K562 (cell line): ENCODE results near the gene MRPS5. TPM values are rescaled to one million over a fixed set of nuclear protein-coding genes. Genes with fewer than 3 reads are reported as not detected.

Source experiments
- ATAC-seq: fragments of 200-7000 bp; cut with Tn5 transposase; 3 replicates; pipeline ENCODE4 v1.9.1; 2020; ENCODE audit warnings: moderate library complexity
- BruUV-seq: library from RNA; stranded (reverse); fragments of 400-500 nt; replicated peaks from 2 replicates; lab custom pipeline; 2021; lab: Mats Ljungman, UMichigan
- CTCF ChIA-PET: fragments of 300-600 bp; formaldehyde crosslinking; extraction: SDS; loops from one replicate; lab custom pipeline; 2021; ENCODE audit warnings: low intra/inter-chr PET ratio; lab: Yijun Ruan, JAX
- POLR2A ChIA-PET: fragments of 300-600, 350-650 bp; sonication (Branson Sonifier 250); formaldehyde crosslinking; extraction: SDS; loops from one replicate; lab custom pipeline; 2021; ENCODE audit warnings: antibody characterized with exemption, inconsistent platforms; lab: Yijun Ruan, JAX
- DNase-seq, 4 experiments: peaks; one replicate each; pipeline versions ENCODE4 v3.0.0 to v3.0.0-alpha.2; 2011 to 2018; ENCODE audit warnings: low spot score in 3 of 4, mixed read lengths in 3 of 4; ENCODE audit errors: extremely low read depth in 1 of 4
- FAIRE-seq: peaks from 2 replicates; lab custom pipeline; 2011; peaks lifted over from hg19 to GRCh38; lab: Jason Lieb, UNC
- H2AFZ ChIP-seq: 2 replicates; pipeline ENCODE4 v1.6.0; 2011; ENCODE audit warnings: low read depth, low read length, control low read depth, inconsistent platforms
- H3K27ac ChIP-seq: fragments of 200-600 bp; 3 replicates; pipeline ENCODE4 v1.8.0; 2011; ENCODE audit warnings: low read depth, mild to moderate bottlenecking, control low read depth, inconsistent platforms, low read length, moderate library complexity, mixed read lengths; ENCODE audit errors: extremely low read depth
- H3K27me3 ChIP-seq, 2 experiments: fragments of 300-600 bp in 1 of 2; 2 replicates in 1 of 2; 3 replicates in 1 of 2; pipeline versions ENCODE4 v1.6.0 to v1.8.0; 2011; ENCODE audit warnings: inconsistent platforms in 2 of 2, low read length in 2 of 2, mild to moderate bottlenecking in 1 of 2, mixed read lengths in 1 of 2, moderate library complexity in 1 of 2; ENCODE audit not compliant: control insufficient read depth in 2 of 2, insufficient read depth in 2 of 2
- H3K36me3 ChIP-seq: fragments of 300-600 bp; 3 replicates; pipeline ENCODE4 v1.8.0; 2011; ENCODE audit warnings: mild to moderate bottlenecking, low read length, inconsistent platforms; ENCODE audit not compliant: control insufficient read depth, insufficient read depth
- H3K4me1 ChIP-seq, 2 experiments: fragments of 200-600 bp in 1 of 2; replicated peaks in 1 of 2; 2 replicates in 1 of 2; 3 replicates in 1 of 2; pipeline versions ENCODE4 v1.5.1 to v1.8.0; 2011; ENCODE audit warnings: inconsistent platforms in 2 of 2, low read length in 2 of 2, mild to moderate bottlenecking in 1 of 2, mixed read lengths in 1 of 2, moderate library complexity in 1 of 2; ENCODE audit not compliant: control insufficient read depth in 2 of 2, insufficient read depth in 2 of 2
- H3K4me2 ChIP-seq: 2 replicates; pipeline ENCODE4 v1.6.1; 2011; ENCODE audit warnings: low read length, control low read depth, inconsistent platforms, mixed read lengths; ENCODE audit not compliant: insufficient read depth
- H3K4me3 ChIP-seq: fragments of 200-600 bp; sonication (generic), shearing (Covaris generic); 2 replicates; pipeline ENCODE4 v1.5.1; 2016; ENCODE audit warnings: control low read depth, inconsistent platforms
- H3K79me2 ChIP-seq: fragments of 200-600 bp; 3 replicates; pipeline ENCODE4 v1.8.0; 2011; ENCODE audit warnings: low read length, inconsistent platforms; ENCODE audit not compliant: control insufficient read depth, insufficient read depth
- H3K9ac ChIP-seq, 2 experiments: 2 replicates each; pipeline versions ENCODE4 v1.6.0 to v1.6.1; 2011; ENCODE audit warnings: low read depth in 2 of 2, low read length in 2 of 2, control low read depth in 1 of 2, inconsistent platforms in 1 of 2, mild to moderate bottlenecking in 1 of 2, mixed read lengths in 1 of 2; ENCODE audit not compliant: insufficient read depth in 1 of 2
- H3K9me1 ChIP-seq: one replicate; pipeline ENCODE4 v1.6.0; 2011; ENCODE audit warnings: inconsistent platforms, mild to moderate bottlenecking, low read length, moderate library complexity; ENCODE audit not compliant: control insufficient read depth, insufficient read depth
- H3K9me3 ChIP-seq: replicated peaks from 2 replicates; pipeline ENCODE4 v1.5.1; 2011; ENCODE audit warnings: low read depth, low read length, inconsistent platforms; ENCODE audit not compliant: control insufficient read depth, insufficient read depth
- H4K20me1 ChIP-seq: replicated peaks from 2 replicates; pipeline ENCODE4 v1.6.1; 2011; ENCODE audit warnings: low read length, inconsistent platforms, mixed read lengths; ENCODE audit not compliant: control insufficient read depth, insufficient read depth
- BDP1 ChIP-seq: IDR thresholded peaks from 3 replicates; pipeline ENCODE4 v1.6.1; 2011; ENCODE audit not compliant: insufficient read length, insufficient read depth
- PHF21A ChIP-seq: fragments of 450-650 bp; IDR thresholded peaks from 2 replicates; pipeline ENCODE4 v1.6.1; 2017; ENCODE audit warnings: low read depth, borderline replicate concordance
- RNF2 ChIP-seq: sonication (generic); IDR thresholded peaks from 2 replicates; pipeline ENCODE4 v1.6.1; 2016
- SMAD1 ChIP-seq: fragments of 150-350 bp; IDR thresholded peaks from 2 replicates; pipeline ENCODE4 v1.6.1; 2014; ENCODE audit warnings: low read length, low read depth; ENCODE audit not compliant: partially characterized antibody
- WGBS: fragments of 100-300 bp; shearing (Covaris generic); methylation state at CpG from one replicate; pipeline ENCODE4 v1.1.6; 2016; ENCODE audit warnings: low coverage, mixed read lengths; ENCODE audit not compliant: insufficient coverage; ENCODE audit errors: missing lambda C conversion rate; 5-methylcytosine and 5-hydroxymethylcytosine counted together
- in situ Hi-C: fragments of 300-500 bp; cut with MboI; formaldehyde crosslinking; loops from 4 replicates; pipeline ENCODE4 v1.15.0; 2018; ENCODE audit warnings: inconsistent platforms, mixed read lengths
- intact Hi-C: fragments of 100-400 bp; cut with micrococcal nuclease; formaldehyde crosslinking; loops from 2 replicates; pipeline ENCODE4 v1.14.2; 2022
- polyA plus RNA-seq, 8 experiments: library from polyadenylated mRNA; depleted of rRNA in 4 of 8; stranded (reverse) in 5 of 8; unstranded in 3 of 8; fragments of >200 nt; fragmentation: Nextera tagmentation in 2 of 8; fragmentation: Illumina TruSeq in 1 of 8; extraction: Ambion mirVana in 2 of 8; extraction: Trizol in 1 of 8; gene quantifications; 2 replicates each; pipeline versions ENCODE4 v1.2.1 to v1.2.3, GENCODE V29; 2011 to 2014; ENCODE audit warnings: inconsistent platforms in 1 of 8, missing spikeins in 1 of 8
- total RNA-seq, 7 experiments: library from RNA; depleted of rRNA in 6 of 7; stranded (reverse); fragments of >200 nt in 6 of 7; fragmentation: Illumina TruSeq in 2 of 7; extraction: Trizol in 2 of 7; gene quantifications; 2 replicates each; pipeline versions ENCODE4 v1.2.1 to v1.2.3, GENCODE V29; 2011 to 2021; ENCODE audit warnings: low replicate concordance in 1 of 7
- TF ChIP-seq, protein P1 (sequence below): fragments of 450-650 bp; IDR thresholded peaks from 2 replicates; pipeline ENCODE4 v1.6.1; 2016; ENCODE audit warnings: mild to moderate bottlenecking, moderate library complexity

MRPS5 gene
- total and polyA plus RNA-seq, 9 of the 15 experiments (the other 6 are each of a cell fraction or from before 2014, with no cell fraction given) = 85.0 to 162 (median 118) TPM

DNA sequence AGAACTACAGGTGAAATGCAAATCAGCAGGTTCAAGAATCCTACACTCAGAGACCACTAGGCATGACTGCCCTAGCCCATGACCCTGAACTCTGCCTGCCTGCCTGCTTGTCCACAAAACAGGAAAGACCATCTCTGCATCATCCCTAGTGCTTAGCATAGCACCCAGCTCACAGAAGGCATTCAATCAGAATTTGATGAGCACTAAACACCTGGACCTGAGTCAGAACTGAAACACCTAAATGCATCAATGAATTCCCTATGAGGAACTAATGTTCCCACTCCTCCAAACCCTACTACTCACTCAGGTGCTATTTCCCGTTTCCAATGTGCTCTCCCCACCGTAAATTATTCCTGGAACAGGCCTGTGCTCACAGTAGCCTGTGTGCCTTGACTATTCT lies 21.7 kb downstream of the MRPS5 start:
- H3K9me3 ChIP-seq = no peaks in the 10 kb centered on the region; the same call in 1 of the 2 replicates
- no peak overlapping the region for H3K4me3 ChIP-seq
- no peak overlapping the region for H3K9ac ChIP-seq
- peaks cover 5% of the 10 kb centered on the region; the same call in 1 of the 3 replicates for H3K79me2 ChIP-seq
- no peak for DNase-seq
- WGBS = 100% methylated on average over 2 of the region's 2 CpGs
- no peaks in the 10 kb centered on the region for H4K20me1 ChIP-seq
- no peaks in the 10 kb centered on the region for H3K27me3 ChIP-seq
- intact Hi-C loops = no loop called here
- no peaks in the 10 kb centered on the region for H3K4me1 ChIP-seq
- no TSS peak for BruUV-seq
- H3K27ac ChIP-seq = no peak overlapping the region
- FAIRE-seq = no peak
- ATAC-seq = no peak
- POLR2A ChIA-PET = no interaction called here
- in situ Hi-C loops = no loop called here
- CTCF ChIA-PET = no interaction called here
- H2AFZ ChIP-seq = no peak overlapping the region
- H3K9me1 ChIP-seq = no peaks in the 10 kb centered on the region
- H3K36me3 ChIP-seq = peaks cover 59% of the 10 kb centered on the region
- no peak overlapping the region for H3K4me2 ChIP-seq
- TF ChIP-seq PHF21A (no peak), RNF2 (no peak), BDP1 (no peak), SMAD1 (no peak)
- TF ChIP-seq, protein P1, sequence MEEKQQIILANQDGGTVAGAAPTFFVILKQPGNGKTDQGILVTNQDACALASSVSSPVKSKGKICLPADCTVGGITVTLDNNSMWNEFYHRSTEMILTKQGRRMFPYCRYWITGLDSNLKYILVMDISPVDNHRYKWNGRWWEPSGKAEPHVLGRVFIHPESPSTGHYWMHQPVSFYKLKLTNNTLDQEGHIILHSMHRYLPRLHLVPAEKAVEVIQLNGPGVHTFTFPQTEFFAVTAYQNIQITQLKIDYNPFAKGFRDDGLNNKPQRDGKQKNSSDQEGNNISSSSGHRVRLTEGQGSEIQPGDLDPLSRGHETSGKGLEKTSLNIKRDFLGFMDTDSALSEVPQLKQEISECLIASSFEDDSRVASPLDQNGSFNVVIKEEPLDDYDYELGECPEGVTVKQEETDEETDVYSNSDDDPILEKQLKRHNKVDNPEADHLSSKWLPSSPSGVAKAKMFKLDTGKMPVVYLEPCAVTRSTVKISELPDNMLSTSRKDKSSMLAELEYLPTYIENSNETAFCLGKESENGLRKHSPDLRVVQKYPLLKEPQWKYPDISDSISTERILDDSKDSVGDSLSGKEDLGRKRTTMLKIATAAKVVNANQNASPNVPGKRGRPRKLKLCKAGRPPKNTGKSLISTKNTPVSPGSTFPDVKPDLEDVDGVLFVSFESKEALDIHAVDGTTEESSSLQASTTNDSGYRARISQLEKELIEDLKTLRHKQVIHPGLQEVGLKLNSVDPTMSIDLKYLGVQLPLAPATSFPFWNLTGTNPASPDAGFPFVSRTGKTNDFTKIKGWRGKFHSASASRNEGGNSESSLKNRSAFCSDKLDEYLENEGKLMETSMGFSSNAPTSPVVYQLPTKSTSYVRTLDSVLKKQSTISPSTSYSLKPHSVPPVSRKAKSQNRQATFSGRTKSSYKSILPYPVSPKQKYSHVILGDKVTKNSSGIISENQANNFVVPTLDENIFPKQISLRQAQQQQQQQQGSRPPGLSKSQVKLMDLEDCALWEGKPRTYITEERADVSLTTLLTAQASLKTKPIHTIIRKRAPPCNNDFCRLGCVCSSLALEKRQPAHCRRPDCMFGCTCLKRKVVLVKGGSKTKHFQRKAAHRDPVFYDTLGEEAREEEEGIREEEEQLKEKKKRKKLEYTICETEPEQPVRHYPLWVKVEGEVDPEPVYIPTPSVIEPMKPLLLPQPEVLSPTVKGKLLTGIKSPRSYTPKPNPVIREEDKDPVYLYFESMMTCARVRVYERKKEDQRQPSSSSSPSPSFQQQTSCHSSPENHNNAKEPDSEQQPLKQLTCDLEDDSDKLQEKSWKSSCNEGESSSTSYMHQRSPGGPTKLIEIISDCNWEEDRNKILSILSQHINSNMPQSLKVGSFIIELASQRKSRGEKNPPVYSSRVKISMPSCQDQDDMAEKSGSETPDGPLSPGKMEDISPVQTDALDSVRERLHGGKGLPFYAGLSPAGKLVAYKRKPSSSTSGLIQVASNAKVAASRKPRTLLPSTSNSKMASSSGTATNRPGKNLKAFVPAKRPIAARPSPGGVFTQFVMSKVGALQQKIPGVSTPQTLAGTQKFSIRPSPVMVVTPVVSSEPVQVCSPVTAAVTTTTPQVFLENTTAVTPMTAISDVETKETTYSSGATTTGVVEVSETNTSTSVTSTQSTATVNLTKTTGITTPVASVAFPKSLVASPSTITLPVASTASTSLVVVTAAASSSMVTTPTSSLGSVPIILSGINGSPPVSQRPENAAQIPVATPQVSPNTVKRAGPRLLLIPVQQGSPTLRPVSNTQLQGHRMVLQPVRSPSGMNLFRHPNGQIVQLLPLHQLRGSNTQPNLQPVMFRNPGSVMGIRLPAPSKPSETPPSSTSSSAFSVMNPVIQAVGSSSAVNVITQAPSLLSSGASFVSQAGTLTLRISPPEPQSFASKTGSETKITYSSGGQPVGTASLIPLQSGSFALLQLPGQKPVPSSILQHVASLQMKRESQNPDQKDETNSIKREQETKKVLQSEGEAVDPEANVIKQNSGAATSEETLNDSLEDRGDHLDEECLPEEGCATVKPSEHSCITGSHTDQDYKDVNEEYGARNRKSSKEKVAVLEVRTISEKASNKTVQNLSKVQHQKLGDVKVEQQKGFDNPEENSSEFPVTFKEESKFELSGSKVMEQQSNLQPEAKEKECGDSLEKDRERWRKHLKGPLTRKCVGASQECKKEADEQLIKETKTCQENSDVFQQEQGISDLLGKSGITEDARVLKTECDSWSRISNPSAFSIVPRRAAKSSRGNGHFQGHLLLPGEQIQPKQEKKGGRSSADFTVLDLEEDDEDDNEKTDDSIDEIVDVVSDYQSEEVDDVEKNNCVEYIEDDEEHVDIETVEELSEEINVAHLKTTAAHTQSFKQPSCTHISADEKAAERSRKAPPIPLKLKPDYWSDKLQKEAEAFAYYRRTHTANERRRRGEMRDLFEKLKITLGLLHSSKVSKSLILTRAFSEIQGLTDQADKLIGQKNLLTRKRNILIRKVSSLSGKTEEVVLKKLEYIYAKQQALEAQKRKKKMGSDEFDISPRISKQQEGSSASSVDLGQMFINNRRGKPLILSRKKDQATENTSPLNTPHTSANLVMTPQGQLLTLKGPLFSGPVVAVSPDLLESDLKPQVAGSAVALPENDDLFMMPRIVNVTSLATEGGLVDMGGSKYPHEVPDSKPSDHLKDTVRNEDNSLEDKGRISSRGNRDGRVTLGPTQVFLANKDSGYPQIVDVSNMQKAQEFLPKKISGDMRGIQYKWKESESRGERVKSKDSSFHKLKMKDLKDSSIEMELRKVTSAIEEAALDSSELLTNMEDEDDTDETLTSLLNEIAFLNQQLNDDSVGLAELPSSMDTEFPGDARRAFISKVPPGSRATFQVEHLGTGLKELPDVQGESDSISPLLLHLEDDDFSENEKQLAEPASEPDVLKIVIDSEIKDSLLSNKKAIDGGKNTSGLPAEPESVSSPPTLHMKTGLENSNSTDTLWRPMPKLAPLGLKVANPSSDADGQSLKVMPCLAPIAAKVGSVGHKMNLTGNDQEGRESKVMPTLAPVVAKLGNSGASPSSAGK = no peak
